B cell (primary cell): ENCODE results near the gene TMEM97. TPM values are rescaled to one million over a fixed set of nuclear protein-coding genes. Genes with fewer than 3 reads are reported as not detected.

ENCODE experiments used
- ATAC-seq: fragments of 200-7000 bp; cut with Tn5 transposase; one replicate; pipeline ENCODE4 v1.10.0; 2021; ENCODE audit warnings: low read depth, mild to moderate bottlenecking, moderate number of reproducible peaks, moderate library complexity
- CTCF ChIA-PET: fragments of 350-600 bp; sonication (Branson Sonifier 250); formaldehyde crosslinking; loops from one replicate; lab custom pipeline; 2021; ENCODE audit warnings: antibody characterized with exemption, inconsistent platforms; lab: Charles Lee
- POLR2A ChIA-PET: fragments of 350-600 bp; sonication (Branson Sonifier 250); formaldehyde crosslinking; loops from one replicate; lab custom pipeline; 2021; ENCODE audit warnings: antibody characterized with exemption; lab: Charles Lee
- DNase-seq: peaks from one replicate; pipeline ENCODE4 v3.0.0; 2013
- H2AFZ ChIP-seq: 2 replicates; pipeline ENCODE4 v1.6.1; 2012; ENCODE audit warnings: mild to moderate bottlenecking, low read depth, low read length; ENCODE audit not compliant: insufficient read depth, poor library complexity, severe bottlenecking
- H3K27ac ChIP-seq, 2 donors: 1 replicate in 1 of 2; 2 replicates in 1 of 2; pipeline ENCODE4 v1.5.1; 2012 to 2013; ENCODE audit warnings: low read length in 2 of 2, mild to moderate bottlenecking in 2 of 2, moderate library complexity in 1 of 2
- H3K27me3 ChIP-seq, 4 experiments: fragments of 200-600 bp in 1 of 4; sonication (generic) in 1 of 4; replicated peaks in 1 of 4; 1 replicate in 2 of 4; 2 replicates in 2 of 4; pipeline versions ENCODE4 v1.6.1 to v1.7.0; 2013 to 2016; ENCODE audit warnings: low read length in 3 of 4, mild to moderate bottlenecking in 2 of 4, mixed read lengths in 1 of 4, moderate library complexity in 1 of 4; ENCODE audit not compliant: insufficient read depth in 4 of 4, control insufficient read depth in 3 of 4; ENCODE audit errors: control extremely low read depth in 1 of 4
- H3K36me3 ChIP-seq, 2 experiments: replicated peaks in 1 of 2; 1 replicate in 1 of 2; 2 replicates in 1 of 2; pipeline versions ENCODE4 v1.6.1 to v1.7.1; 2013; ENCODE audit warnings: low read length in 1 of 2; ENCODE audit not compliant: insufficient read depth in 2 of 2, control insufficient read depth in 1 of 2; ENCODE audit errors: control extremely low read depth in 1 of 2, extremely low read depth in 1 of 2
- H3K4me1 ChIP-seq, 2 donors: fragments of 200-600 bp in 1 of 2; sonication (generic) in 1 of 2; 1 replicate in 1 of 2; 2 replicates in 1 of 2; pipeline versions ENCODE4 v1.5.1 to v1.6.1; 2013 to 2017; ENCODE audit warnings: low read length in 2 of 2; ENCODE audit not compliant: control insufficient read depth in 2 of 2, insufficient read depth in 2 of 2
- H3K4me2 ChIP-seq: replicated peaks from 2 replicates; pipeline ENCODE3; 2012; ENCODE audit warnings: mild to moderate bottlenecking, low read depth, low read length; ENCODE audit not compliant: poor library complexity, severe bottlenecking
- H3K4me3 ChIP-seq, 5 experiments: fragments of 200-600 bp in 1 of 5; sonication (generic) in 1 of 5; 1 replicate in 3 of 5; 2 replicates in 2 of 5; pipeline versions ENCODE4 v1.5.1 to v1.7.0; 2011 to 2016; ENCODE audit warnings: low read length in 4 of 5, mild to moderate bottlenecking in 4 of 5, low read depth in 2 of 5, control low read depth in 1 of 5, moderate library complexity in 1 of 5; ENCODE audit not compliant: insufficient read depth in 1 of 5; ENCODE audit errors: control extremely low read depth in 1 of 5, extremely low read depth in 1 of 5
- H3K79me2 ChIP-seq: fragments of 200-600 bp; sonication (generic); one replicate; pipeline ENCODE4 v1.6.0; 2016; ENCODE audit warnings: low read length; ENCODE audit not compliant: control insufficient read depth, insufficient read depth
- H3K9ac ChIP-seq: fragments of 200-600 bp; sonication (generic); 2 replicates; pipeline ENCODE4 v1.6.1; 2017; ENCODE audit warnings: mild to moderate bottlenecking, low read length, moderate library complexity
- H3K9me3 ChIP-seq, 3 donors: one replicate each; pipeline versions ENCODE4 v1.6.1 to v1.7.1; 2013; ENCODE audit warnings: low read length in 2 of 3; ENCODE audit not compliant: control insufficient read depth in 2 of 3, insufficient read depth in 1 of 3; ENCODE audit errors: control extremely low read depth in 1 of 3
- H4K20me1 ChIP-seq: 2 replicates; pipeline ENCODE4 v1.6.0; 2012; ENCODE audit warnings: mild to moderate bottlenecking, low read length; ENCODE audit not compliant: insufficient read depth, control insufficient read depth, poor library complexity, severe bottlenecking
- H3K27ac Mint-ChIP-seq: one replicate; pipeline ENCODE4 v1.8.0; 2021; ENCODE audit warnings: mixed read lengths
- H3K27me3 Mint-ChIP-seq: one replicate; pipeline ENCODE4 v1.8.0; 2021; ENCODE audit warnings: mixed read lengths
- H3K4me1 Mint-ChIP-seq: one replicate; pipeline ENCODE4 v1.8.0; 2021; ENCODE audit warnings: mixed read lengths
- H3K4me3 Mint-ChIP-seq: one replicate; pipeline ENCODE4 v1.8.0; 2021; ENCODE audit warnings: mixed read lengths
- H3K9me3 Mint-ChIP-seq: one replicate; pipeline ENCODE4 v1.8.0; 2022; ENCODE audit warnings: mixed read lengths; ENCODE audit not compliant: insufficient read depth
- CTCF ChIP-seq: fragments of 200-600 bp; IDR thresholded peaks from one replicate; pipeline ENCODE4 v1.8.0; 2022; ENCODE audit warnings: antibody characterized with exemption, mild to moderate bottlenecking
- EZH2 ChIP-seq: IDR thresholded peaks from 2 replicates; pipeline ENCODE4 v1.6.1; 2012; ENCODE audit warnings: borderline replicate concordance, low read depth, mild to moderate bottlenecking, moderate library complexity, low read length; ENCODE audit not compliant: insufficient read depth, poor library complexity, severe bottlenecking
- WGBS: methylation state at CpG from one replicate; pipeline ENCODE4 v1.1.5; 2013; ENCODE audit warnings: missing lambda C conversion rate; ENCODE audit not compliant: insufficient coverage; 5-methylcytosine and 5-hydroxymethylcytosine counted together
- intact Hi-C: fragments of 100-400 bp; cut with micrococcal nuclease; formaldehyde crosslinking; loops from one replicate; pipeline ENCODE4 v1.10.0; 2022
- polyA plus RNA-seq: library from polyadenylated mRNA; depleted of rRNA; stranded (reverse); fragments of >200 nt; gene quantifications from 2 replicates; pipeline ENCODE4 v1.2.3, GENCODE V29; 2012
- total RNA-seq, 2 donors: library from RNA; stranded (reverse); fragments of 120-200 nt in 1 of 2; gene quantifications; 1 replicate in 1 of 2; 2 replicates in 1 of 2; pipeline versions ENCODE4 v1.2.3 to v1.2.4, GENCODE V29; 2013 to 2022

Gene TMEM97
- total and polyA plus RNA-seq, 2 donors (not counting 1 experiment from before 2014, with no cell fraction given): 1.6 to 6.4 TPM

GRCh38 chr17:28317099-28317965 is 1.7 kb upstream of the TMEM97 start:
- H3K36me3 ChIP-seq: no peaks in the 10 kb centered on the region
- peak overlapping the region; percentile 88 for H3K4me3 Mint-ChIP-seq
- H3K9ac ChIP-seq: no peak overlapping the region
- no peak overlapping the region for H3K27ac ChIP-seq
- peak overlapping the region; percentile 88 for H3K4me2 ChIP-seq
- no peaks in the 10 kb centered on the region for H3K27me3 Mint-ChIP-seq
- peaks cover 13 to 22% of the 10 kb centered on the region in 2 donors for H3K4me1 ChIP-seq
- H3K4me3 ChIP-seq: no peak overlapping the region
- intact Hi-C loops: loop anchor here (5.0 kb wide), 1 partner anchor 35 kb away; no protein-coding TSS in a partner anchor
- no peaks in the 10 kb centered on the region for H3K27me3 ChIP-seq
- WGBS: 95% methylated on average over 19 of the region's 21 CpGs
- no peak overlapping the region for H3K27ac Mint-ChIP-seq
- peak overlapping the region; percentile 83 for H2AFZ ChIP-seq
- no peaks in the 10 kb centered on the region for H3K79me2 ChIP-seq
- POLR2A ChIA-PET: no interaction called here
- no peak for TF ChIP-seq CTCF
- TF ChIP-seq EZH2: no peak
- no peaks in the 10 kb centered on the region for H3K9me3 Mint-ChIP-seq
- no peaks in the 10 kb centered on the region for H4K20me1 ChIP-seq
- ATAC-seq: no peak
- H3K4me1 Mint-ChIP-seq: peaks cover 22% of the 10 kb centered on the region
- no peak for DNase-seq
- no peaks in the 10 kb centered on the region for H3K9me3 ChIP-seq
- CTCF ChIA-PET: no interaction called here
